GM12891 (cell line): ENCODE data around the gene JAM3.

ENCODE experiments used
- DNase-seq: peaks from one replicate; pipeline ENCODE4 v3.0.0; 2011; ENCODE audit warnings: low spot score; ENCODE audit not compliant: insufficient read length
- FAIRE-seq: peaks from 2 replicates; lab custom pipeline; 2011; peaks lifted over from hg19 to GRCh38; lab: Jason Lieb, UNC
- PAX5 ChIP-seq: IDR thresholded peaks from 2 replicates; pipeline ENCODE4 v1.6.1; 2011; ENCODE audit warnings: low read length, moderate library complexity, mild to moderate bottlenecking; ENCODE audit not compliant: insufficient read depth, severe bottlenecking
- POLR2A ChIP-seq: IDR thresholded peaks from 2 replicates; pipeline ENCODE4 v1.6.1; 2011; ENCODE audit warnings: low read depth, low read length, control low read depth
- POLR2AphosphoS5 ChIP-seq: IDR thresholded peaks from 2 replicates; pipeline ENCODE4 v1.6.1; 2011; ENCODE audit warnings: low read depth, low read length, control low read depth
- POU2F2 ChIP-seq: IDR thresholded peaks from 2 replicates; pipeline ENCODE4 v1.6.1; 2011; ENCODE audit warnings: low read depth, mild to moderate bottlenecking, control low read depth, low read length, moderate library complexity
- SPI1 ChIP-seq: IDR thresholded peaks from 2 replicates; pipeline ENCODE4 v1.6.1; 2011; ENCODE audit warnings: low read depth, low read length, control low read depth
- TAF1 ChIP-seq: IDR thresholded peaks from 2 replicates; pipeline ENCODE4 v1.6.1; 2011; ENCODE audit warnings: low read depth, low read length, control low read depth

The JAM3 gene

GRCh38 chr11:134152696-134153095 is 83.8 kb downstream of the JAM3 start:
- TF ChIP-seq SPI1 (no peak), PAX5 (no peak), POLR2A (no peak), POU2F2 (no peak), POLR2AphosphoS5 (no peak), TAF1 (no peak)

GRCh38 chr11:134153147-134153905 is 84.5 kb downstream of the JAM3 start:
- DNase-seq (no peak), FAIRE-seq (no peak)
- TF ChIP-seq TAF1 (no peak), POLR2AphosphoS5 (no peak), PAX5 (no peak), POU2F2 (no peak), SPI1 (no peak), POLR2A (no peak)

More at GRCh38 chr11:134152696-134153095, 83.8 kb downstream of the JAM3 start:
- FAIRE-seq (no peak), DNase-seq (no peak)

GRCh38 chr11:134154441-134154840 is 85.6 kb downstream of the JAM3 start:
- no peak for TF ChIP-seq SPI1
- DNase-seq (no peak), FAIRE-seq (no peak)

- DNase-seq = no peak
- no peak for FAIRE-seq
- TF ChIP-seq POLR2A (no peak), PAX5 (no peak), SPI1 (no peak), POU2F2 (no peak), TAF1 (no peak), POLR2AphosphoS5 (no peak)
Measured at GRCh38 chr11:134155456-134155855, 86.6 kb downstream of the JAM3 start.

GRCh38 chr11:134155946-134156865 is 87.3 kb downstream of the JAM3 start:
- FAIRE-seq = no peak
- TF ChIP-seq SPI1 = no peak

GRCh38 chr11:134157451-134157850 is 88.6 kb downstream of the JAM3 start:
- no peak for DNase-seq
- TF ChIP-seq PAX5 = no peak
- no peak for TF ChIP-seq POLR2AphosphoS5
- TF ChIP-seq SPI1 = no peak
- no peak for TF ChIP-seq POU2F2
- no peak for TF ChIP-seq POLR2A
- no peak for TF ChIP-seq TAF1

More at GRCh38 chr11:134155946-134156865, 87.3 kb downstream of the JAM3 start:
- DNase-seq = no peak

GRCh38 chr11:134158023-134158422 is 89.2 kb downstream of the JAM3 start:
- DNase-seq (no peak), FAIRE-seq (no peak)
- TF ChIP-seq TAF1 (no peak), POU2F2 (no peak), POLR2AphosphoS5 (no peak), SPI1 (no peak), PAX5 (no peak), POLR2A (no peak)

More at GRCh38 chr11:134157451-134157850, 88.6 kb downstream of the JAM3 start:
- FAIRE-seq = no peak

GRCh38 chr11:134159652-134160051 is 90.8 kb downstream of the JAM3 start:
- DNase-seq (no peak), FAIRE-seq (no peak)
- TF ChIP-seq POLR2AphosphoS5 (no peak), POLR2A (no peak), PAX5 (no peak), POU2F2 (no peak), SPI1 (no peak), TAF1 (no peak)

- DNase-seq (no peak), FAIRE-seq (no peak)
- TF ChIP-seq POU2F2 (no peak), TAF1 (no peak), SPI1 (no peak), POLR2A (no peak), PAX5 (no peak), POLR2AphosphoS5 (no peak)
Measured at GRCh38 chr11:134164490-134165370, 95.9 kb downstream of the JAM3 start.
